PFSK-1 (cell line): ENCODE data around the gene SERINC5.

ENCODE experiments used
- FOXP2 ChIP-seq: optimal IDR thresholded peaks from 2 replicates; pipeline ENCODE3; 2011; ENCODE audit warnings: borderline replicate concordance, control low read depth, inconsistent platforms; ENCODE audit not compliant: insufficient read depth; ENCODE audit errors: extremely low read length, extremely low read depth
- POLR2AphosphoS5 ChIP-seq: IDR thresholded peaks from 2 replicates; pipeline ENCODE4 v1.6.1; 2012; ENCODE audit warnings: low read depth, mild to moderate bottlenecking, control low read depth, low read length, moderate library complexity
- SIN3A ChIP-seq: IDR thresholded peaks from 2 replicates; pipeline ENCODE4 v1.6.1; 2012; ENCODE audit warnings: mild to moderate bottlenecking, low read length, moderate library complexity, borderline replicate concordance; ENCODE audit not compliant: insufficient read depth
- TAF1 ChIP-seq: IDR thresholded peaks from 2 replicates; pipeline ENCODE4 v1.6.1; 2012; ENCODE audit warnings: low read length, control low read depth, borderline replicate concordance; ENCODE audit not compliant: insufficient read depth
- TF ChIP-seq, protein P1 (sequence below), 2 experiments: IDR thresholded peaks; 2 replicates each; pipeline versions ENCODE4 v1.6.1 to v1.8.0; 2011 to 2012; ENCODE audit warnings: low read depth in 2 of 2, low read length in 2 of 2, control low read depth in 1 of 2, inconsistent platforms in 1 of 2, mild to moderate bottlenecking in 1 of 2, moderate library complexity in 1 of 2; ENCODE audit not compliant: insufficient read depth in 1 of 2

Gene SERINC5

DNA sequence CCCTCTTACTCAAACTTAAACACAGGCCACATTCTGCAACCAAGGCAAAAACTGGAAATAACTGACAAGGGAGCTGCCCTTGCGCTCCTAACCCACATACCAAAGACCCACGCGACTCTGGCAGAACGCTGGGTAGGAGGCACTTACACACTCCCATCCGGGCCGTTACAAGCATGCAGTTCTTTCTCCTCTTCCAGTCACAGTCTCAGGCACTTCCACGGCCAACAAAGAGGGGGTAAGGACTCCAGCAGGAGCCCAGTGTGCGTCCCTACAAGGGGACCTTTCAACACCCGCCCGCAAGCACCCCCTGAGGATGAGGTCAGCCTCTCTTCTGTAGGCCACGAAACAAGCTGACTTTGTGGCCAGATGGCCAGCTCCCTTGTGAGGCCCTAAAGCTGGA is 57.4 kb downstream of the SERINC5 start:
- no peak for TF ChIP-seq SIN3A
- TF ChIP-seq, protein P1, sequence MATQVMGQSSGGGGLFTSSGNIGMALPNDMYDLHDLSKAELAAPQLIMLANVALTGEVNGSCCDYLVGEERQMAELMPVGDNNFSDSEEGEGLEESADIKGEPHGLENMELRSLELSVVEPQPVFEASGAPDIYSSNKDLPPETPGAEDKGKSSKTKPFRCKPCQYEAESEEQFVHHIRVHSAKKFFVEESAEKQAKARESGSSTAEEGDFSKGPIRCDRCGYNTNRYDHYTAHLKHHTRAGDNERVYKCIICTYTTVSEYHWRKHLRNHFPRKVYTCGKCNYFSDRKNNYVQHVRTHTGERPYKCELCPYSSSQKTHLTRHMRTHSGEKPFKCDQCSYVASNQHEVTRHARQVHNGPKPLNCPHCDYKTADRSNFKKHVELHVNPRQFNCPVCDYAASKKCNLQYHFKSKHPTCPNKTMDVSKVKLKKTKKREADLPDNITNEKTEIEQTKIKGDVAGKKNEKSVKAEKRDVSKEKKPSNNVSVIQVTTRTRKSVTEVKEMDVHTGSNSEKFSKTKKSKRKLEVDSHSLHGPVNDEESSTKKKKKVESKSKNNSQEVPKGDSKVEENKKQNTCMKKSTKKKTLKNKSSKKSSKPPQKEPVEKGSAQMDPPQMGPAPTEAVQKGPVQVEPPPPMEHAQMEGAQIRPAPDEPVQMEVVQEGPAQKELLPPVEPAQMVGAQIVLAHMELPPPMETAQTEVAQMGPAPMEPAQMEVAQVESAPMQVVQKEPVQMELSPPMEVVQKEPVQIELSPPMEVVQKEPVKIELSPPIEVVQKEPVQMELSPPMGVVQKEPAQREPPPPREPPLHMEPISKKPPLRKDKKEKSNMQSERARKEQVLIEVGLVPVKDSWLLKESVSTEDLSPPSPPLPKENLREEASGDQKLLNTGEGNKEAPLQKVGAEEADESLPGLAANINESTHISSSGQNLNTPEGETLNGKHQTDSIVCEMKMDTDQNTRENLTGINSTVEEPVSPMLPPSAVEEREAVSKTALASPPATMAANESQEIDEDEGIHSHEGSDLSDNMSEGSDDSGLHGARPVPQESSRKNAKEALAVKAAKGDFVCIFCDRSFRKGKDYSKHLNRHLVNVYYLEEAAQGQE (IDR thresholded peaks at IDR 0.05; ENCODE audit: insufficient read depth in 1 of 2, low read depth in 2 of 2, low read length in 2 of 2): no peak
- TF ChIP-seq FOXP2: no peak
- TF ChIP-seq TAF1: no peak
- TF ChIP-seq POLR2AphosphoS5: no peak

DNA sequence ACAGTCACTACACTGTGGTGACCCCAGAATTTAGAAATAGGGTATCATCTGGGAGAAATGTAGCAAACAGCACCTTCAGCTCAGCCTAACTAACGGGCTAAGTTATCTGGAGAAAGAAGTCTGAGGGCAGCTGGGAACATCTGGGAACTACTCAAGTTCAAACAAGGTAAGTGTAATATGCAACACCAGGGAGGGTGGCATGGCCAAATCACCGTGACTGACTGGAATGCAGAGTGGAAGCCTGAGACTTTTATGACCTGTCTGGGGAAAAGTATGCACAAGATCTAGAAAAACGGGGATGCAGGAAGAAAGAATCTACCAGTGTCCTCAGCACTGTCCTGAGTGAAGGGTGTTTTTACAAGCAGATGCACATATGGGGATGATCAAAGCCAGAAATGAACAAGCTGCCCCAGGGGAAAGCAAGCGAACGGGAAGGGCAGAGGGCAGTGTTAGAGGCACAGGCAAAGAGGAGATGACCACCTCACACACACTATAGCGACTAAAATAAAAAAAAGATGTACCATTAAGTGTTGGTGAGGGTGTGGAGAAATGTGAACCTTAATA is 59.9 kb downstream of the SERINC5 start:
- TF ChIP-seq SIN3A: no peak
- no peak for TF ChIP-seq FOXP2
- TF ChIP-seq POLR2AphosphoS5: no peak
- no peak for TF ChIP-seq TAF1
- TF ChIP-seq, protein P1 (IDR thresholded peaks at IDR 0.05; ENCODE audit: insufficient read depth in 1 of 2, low read depth in 2 of 2, low read length in 2 of 2): no peak

- TF ChIP-seq SIN3A: no peak
- TF ChIP-seq, protein P1 (IDR thresholded peaks at IDR 0.05; ENCODE audit: insufficient read depth in 1 of 2, low read depth in 2 of 2, low read length in 2 of 2): no peak
- no peak for TF ChIP-seq FOXP2
- TF ChIP-seq TAF1: no peak
- no peak for TF ChIP-seq POLR2AphosphoS5
These were observed 61.4 kb downstream of the SERINC5 start for GRCh38 chr5:80194468-80194867.

- TF ChIP-seq POLR2AphosphoS5 (no peak), SIN3A (no peak), FOXP2 (no peak), TAF1 (no peak)
- TF ChIP-seq, protein P1 (IDR thresholded peaks at IDR 0.05; ENCODE audit: insufficient read depth in 1 of 2, low read depth in 2 of 2, low read length in 2 of 2): no peak
These were observed 62.4 kb downstream of the SERINC5 start for GRCh38 chr5:80193401-80193800.
